GM12878 (cell line): ENCODE results near the gene ZNF331. TPM values are rescaled to one million over a fixed set of nuclear protein-coding genes. Genes with fewer than 3 reads are reported as not detected.

Experiments
- ATAC-seq: fragments of 200-7000 bp; cut with Tn5 transposase; 3 replicates; pipeline ENCODE4 v1.9.1; 2020; ENCODE audit warnings: mild to moderate bottlenecking, moderate library complexity
- BruUV-seq: library from RNA; stranded (reverse); fragments of 400-500 nt; replicated peaks from 2 replicates; lab custom pipeline; 2021; lab: Mats Ljungman, UMichigan
- CTCF ChIA-PET: fragments of 300-600 bp; sonication (Branson Sonifier 250); formaldehyde crosslinking; extraction: SDS; loops from one replicate; lab custom pipeline; 2021; ENCODE audit warnings: inconsistent platforms; lab: Yijun Ruan, JAX
- POLR2A ChIA-PET: fragments of 350-600 bp; formaldehyde crosslinking; extraction: SDS; loops from one replicate; lab custom pipeline; 2021; ENCODE audit warnings: inconsistent platforms; lab: Charles Lee
- RAD21 ChIA-PET: fragments of 300-600 bp; sonication (Branson Sonifier 250); formaldehyde crosslinking; loops from one replicate; lab custom pipeline; 2023; ENCODE audit warnings: antibody characterized with exemption; ENCODE audit not compliant: unreplicated experiment; lab: Charles Lee
- SMC1A ChIA-PET: fragments of 300-600 bp; sonication (Branson Sonifier 250); formaldehyde crosslinking; loops from one replicate; lab custom pipeline; 2023; ENCODE audit not compliant: unreplicated experiment, uncharacterized antibody; lab: Charles Lee
- DNase-seq: peaks from one replicate; pipeline ENCODE4 v3.0.0-alpha.2; 2011; ENCODE audit warnings: low read depth, low spot score
- FAIRE-seq: peaks from 3 replicates; lab custom pipeline; 2011; peaks lifted over from hg19 to GRCh38; lab: Jason Lieb, UNC
- H2AFZ ChIP-seq: 2 replicates; pipeline ENCODE4 v1.6.0; 2011; ENCODE audit warnings: low read depth, low read length, control low read depth; ENCODE audit not compliant: control insufficient read depth
- H3K27ac ChIP-seq: 2 replicates; pipeline ENCODE4 v1.5.1; 2011; ENCODE audit warnings: control low read depth; ENCODE audit not compliant: control insufficient read depth, insufficient read depth
- H3K27me3 ChIP-seq, 2 experiments: replicated peaks in 1 of 2; 2 replicates each; pipeline versions ENCODE4 v1.6.0 to v1.6.1; 2011; ENCODE audit warnings: low read length in 1 of 2; ENCODE audit not compliant: control insufficient read depth in 2 of 2, insufficient read depth in 2 of 2
- H3K36me3 ChIP-seq, 2 experiments: 2 replicates each; pipeline ENCODE4 v1.5.1; 2011; ENCODE audit warnings: low read length in 1 of 2; ENCODE audit not compliant: control insufficient read depth in 2 of 2, insufficient read depth in 2 of 2
- H3K4me1 ChIP-seq: 2 replicates; pipeline ENCODE4 v1.6.1; 2011; ENCODE audit warnings: mild to moderate bottlenecking, low read length, moderate library complexity, mixed read lengths; ENCODE audit not compliant: control insufficient read depth, insufficient read depth
- H3K4me2 ChIP-seq: 2 replicates; pipeline ENCODE4 v1.6.0; 2011; ENCODE audit warnings: control low read depth; ENCODE audit not compliant: control insufficient read depth, insufficient read depth
- H3K4me3 ChIP-seq: fragments of 200-600 bp; sonication (generic); 2 replicates; pipeline ENCODE4 v1.5.1; 2016
- H3K79me2 ChIP-seq: 2 replicates; pipeline ENCODE4 v1.6.0; 2011; ENCODE audit warnings: low read length; ENCODE audit not compliant: control insufficient read depth, insufficient read depth
- H3K9ac ChIP-seq: 2 replicates; pipeline ENCODE4 v1.8.0; 2011; ENCODE audit warnings: low read length, control low read depth, mixed read lengths; ENCODE audit not compliant: control insufficient read depth, insufficient read depth
- H3K9me3 ChIP-seq: replicated peaks from 3 replicates; pipeline ENCODE4 v1.5.1; 2011; ENCODE audit warnings: mild to moderate bottlenecking, low read length; ENCODE audit not compliant: control insufficient read depth, insufficient read depth
- H4K20me1 ChIP-seq: 2 replicates; pipeline ENCODE4 v1.6.0; 2011; ENCODE audit not compliant: control insufficient read depth, insufficient read depth
- CBFB ChIP-seq: IDR thresholded peaks from 2 replicates; pipeline ENCODE4 v1.6.1; 2016; ENCODE audit warnings: antibody characterized with exemption, low read depth
- CEBPB ChIP-seq, 2 experiments: fragments of 150-350 bp in 1 of 2; IDR thresholded peaks; 2 replicates each; pipeline ENCODE4 v1.6.1; 2012 to 2014; ENCODE audit warnings: low read depth in 2 of 2, low read length in 2 of 2, borderline replicate concordance in 1 of 2, inconsistent platforms in 1 of 2
- MXI1 ChIP-seq: fragments of 150-350 bp; IDR thresholded peaks from 2 replicates; pipeline ENCODE4 v1.6.1; 2011; ENCODE audit warnings: low read depth, mild to moderate bottlenecking, inconsistent platforms, low read length, improper control_type of control experiment
- NFXL1 ChIP-seq: fragments of 450-650 bp; IDR thresholded peaks from 2 replicates; pipeline ENCODE4 v1.6.1; 2017; ENCODE audit warnings: antibody characterized with exemption, mild to moderate bottlenecking, borderline replicate concordance
- SMARCA5 ChIP-seq: fragments of 450-650 bp; IDR thresholded peaks from 2 replicates; pipeline ENCODE4 v1.6.1; 2017; ENCODE audit warnings: mild to moderate bottlenecking
- SPI1 ChIP-seq: IDR thresholded peaks from 2 replicates; pipeline ENCODE4 v1.6.1; 2011; ENCODE audit warnings: low read depth, mild to moderate bottlenecking, low read length, moderate library complexity, borderline replicate concordance; ENCODE audit not compliant: insufficient read depth
- WRNIP1 ChIP-seq: IDR thresholded peaks from 2 replicates; pipeline ENCODE4 v1.6.1; 2011; ENCODE audit warnings: low read depth, low read length, improper control_type of control experiment, borderline replicate concordance
- WGBS: methylation state at CpG from one replicate; pipeline ENCODE4 v1.1.6; 2016; ENCODE audit warnings: low lambda C conversion rate; ENCODE audit not compliant: insufficient replicate concordance, insufficient coverage; ENCODE audit errors: missing lambda C conversion rate; 5-methylcytosine and 5-hydroxymethylcytosine counted together
- in situ Hi-C: fragments of 300-500 bp; cut with MboI; formaldehyde crosslinking; loops from 9 replicates; pipeline ENCODE4 v1.14.3; 2018; ENCODE audit warnings: mixed read lengths
- intact Hi-C: fragments of 100-400 bp; cut with micrococcal nuclease; formaldehyde crosslinking; loops from one replicate; pipeline ENCODE4 v1.14.2; 2022; ENCODE audit not compliant: unreplicated experiment
- polyA plus RNA-seq, 11 experiments: library from polyadenylated mRNA; depleted of rRNA in 4 of 11; unstranded in 6 of 11; stranded (reverse) in 5 of 11; fragments of >200 nt; fragmentation: Nextera tagmentation in 4 of 11; fragmentation: Illumina TruSeq in 1 of 11; extraction: Ambion mirVana in 4 of 11; extraction: Trizol in 1 of 11; gene quantifications; 1 replicate in 1 of 11; 2 replicates in 10 of 11; pipeline versions ENCODE4 v1.2.1 to v1.2.3, GENCODE V29; 2011 to 2016; ENCODE audit warnings: inconsistent platforms in 2 of 11, missing spikeins in 2 of 11, low read depth in 1 of 11
- total RNA-seq, 4 experiments: library from RNA; depleted of rRNA in 3 of 4; stranded (reverse); fragments of >200 nt in 3 of 4; fragmentation: Illumina TruSeq in 1 of 4; extraction: Trizol in 1 of 4; gene quantifications; 2 replicates each; pipeline versions ENCODE4 v1.2.1 to v1.2.3, GENCODE V29; 2013 to 2021
- TF ChIP-seq, protein P1 (sequence below): fragments of 450-650 bp; IDR thresholded peaks from 2 replicates; pipeline ENCODE4 v1.6.1; 2017; ENCODE audit warnings: mild to moderate bottlenecking, moderate library complexity
- TF ChIP-seq, protein P2 (sequence below): fragments of 450-650 bp; IDR thresholded peaks from 2 replicates; pipeline ENCODE4 v1.6.1; 2017; ENCODE audit warnings: mild to moderate bottlenecking
- TF ChIP-seq, protein P3 (sequence below), 3 experiments: IDR thresholded peaks in 2 of 3; conservative IDR thresholded peaks in 1 of 3; 2 replicates each; pipeline ENCODE4 v1.5.1; 2011; ENCODE audit warnings: low read depth in 3 of 3, low read length in 3 of 3, mild to moderate bottlenecking in 3 of 3, control low read depth in 2 of 3, moderate library complexity in 2 of 3, inconsistent platforms in 1 of 3, mixed read lengths in 1 of 3; ENCODE audit not compliant: control insufficient read depth in 2 of 3, insufficient read depth in 1 of 3; ENCODE audit errors: extremely low read depth in 1 of 3

Gene ZNF331
- total and polyA plus RNA-seq, 10 of the 15 experiments (the other 5 are each of a cell fraction or from before 2014, with no cell fraction given) = 2.6 to 11.5 (median 5.3) TPM

DNA sequence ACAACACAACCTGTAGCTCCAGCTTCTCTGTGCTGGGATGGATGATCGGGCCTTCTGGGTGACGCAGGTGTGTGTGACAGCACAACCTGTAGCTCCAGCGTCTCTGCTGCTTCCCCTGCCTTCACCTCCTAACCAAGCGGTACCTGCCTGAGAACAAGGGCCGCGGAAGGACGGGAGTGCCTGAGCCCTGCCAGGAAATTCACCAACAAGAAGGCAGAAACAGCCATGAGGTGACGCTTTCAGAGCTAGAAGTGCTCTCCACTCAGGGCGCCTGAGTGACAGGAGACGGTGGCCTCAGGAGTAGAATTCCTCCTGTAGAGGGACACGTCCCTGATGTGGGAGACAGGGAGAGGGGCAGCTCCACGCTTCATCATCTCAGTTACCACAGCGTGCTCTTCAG is 17.4 kb downstream of the ZNF331 start (continued):
- TF ChIP-seq, protein P1, sequence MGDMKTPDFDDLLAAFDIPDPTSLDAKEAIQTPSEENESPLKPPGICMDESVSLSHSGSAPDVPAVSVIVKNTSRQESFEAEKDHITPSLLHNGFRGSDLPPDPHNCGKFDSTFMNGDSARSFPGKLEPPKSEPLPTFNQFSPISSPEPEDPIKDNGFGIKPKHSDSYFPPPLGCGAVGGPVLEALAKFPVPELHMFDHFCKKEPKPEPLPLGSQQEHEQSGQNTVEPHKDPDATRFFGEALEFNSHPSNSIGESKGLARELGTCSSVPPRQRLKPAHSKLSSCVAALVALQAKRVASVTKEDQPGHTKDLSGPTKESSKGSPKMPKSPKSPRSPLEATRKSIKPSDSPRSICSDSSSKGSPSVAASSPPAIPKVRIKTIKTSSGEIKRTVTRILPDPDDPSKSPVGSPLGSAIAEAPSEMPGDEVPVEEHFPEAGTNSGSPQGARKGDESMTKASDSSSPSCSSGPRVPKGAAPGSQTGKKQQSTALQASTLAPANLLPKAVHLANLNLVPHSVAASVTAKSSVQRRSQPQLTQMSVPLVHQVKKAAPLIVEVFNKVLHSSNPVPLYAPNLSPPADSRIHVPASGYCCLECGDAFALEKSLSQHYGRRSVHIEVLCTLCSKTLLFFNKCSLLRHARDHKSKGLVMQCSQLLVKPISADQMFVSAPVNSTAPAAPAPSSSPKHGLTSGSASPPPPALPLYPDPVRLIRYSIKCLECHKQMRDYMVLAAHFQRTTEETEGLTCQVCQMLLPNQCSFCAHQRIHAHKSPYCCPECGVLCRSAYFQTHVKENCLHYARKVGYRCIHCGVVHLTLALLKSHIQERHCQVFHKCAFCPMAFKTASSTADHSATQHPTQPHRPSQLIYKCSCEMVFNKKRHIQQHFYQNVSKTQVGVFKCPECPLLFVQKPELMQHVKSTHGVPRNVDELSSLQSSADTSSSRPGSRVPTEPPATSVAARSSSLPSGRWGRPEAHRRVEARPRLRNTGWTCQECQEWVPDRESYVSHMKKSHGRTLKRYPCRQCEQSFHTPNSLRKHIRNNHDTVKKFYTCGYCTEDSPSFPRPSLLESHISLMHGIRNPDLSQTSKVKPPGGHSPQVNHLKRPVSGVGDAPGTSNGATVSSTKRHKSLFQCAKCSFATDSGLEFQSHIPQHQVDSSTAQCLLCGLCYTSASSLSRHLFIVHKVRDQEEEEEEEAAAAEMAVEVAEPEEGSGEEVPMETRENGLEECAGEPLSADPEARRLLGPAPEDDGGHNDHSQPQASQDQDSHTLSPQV = no peak
- TF ChIP-seq, protein P2, sequence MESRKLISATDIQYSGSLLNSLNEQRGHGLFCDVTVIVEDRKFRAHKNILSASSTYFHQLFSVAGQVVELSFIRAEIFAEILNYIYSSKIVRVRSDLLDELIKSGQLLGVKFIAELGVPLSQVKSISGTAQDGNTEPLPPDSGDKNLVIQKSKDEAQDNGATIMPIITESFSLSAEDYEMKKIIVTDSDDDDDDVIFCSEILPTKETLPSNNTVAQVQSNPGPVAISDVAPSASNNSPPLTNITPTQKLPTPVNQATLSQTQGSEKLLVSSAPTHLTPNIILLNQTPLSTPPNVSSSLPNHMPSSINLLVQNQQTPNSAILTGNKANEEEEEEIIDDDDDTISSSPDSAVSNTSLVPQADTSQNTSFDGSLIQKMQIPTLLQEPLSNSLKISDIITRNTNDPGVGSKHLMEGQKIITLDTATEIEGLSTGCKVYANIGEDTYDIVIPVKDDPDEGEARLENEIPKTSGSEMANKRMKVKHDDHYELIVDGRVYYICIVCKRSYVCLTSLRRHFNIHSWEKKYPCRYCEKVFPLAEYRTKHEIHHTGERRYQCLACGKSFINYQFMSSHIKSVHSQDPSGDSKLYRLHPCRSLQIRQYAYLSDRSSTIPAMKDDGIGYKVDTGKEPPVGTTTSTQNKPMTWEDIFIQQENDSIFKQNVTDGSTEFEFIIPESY = no peak
- TF ChIP-seq SMARCA5 = no peak

DNA sequence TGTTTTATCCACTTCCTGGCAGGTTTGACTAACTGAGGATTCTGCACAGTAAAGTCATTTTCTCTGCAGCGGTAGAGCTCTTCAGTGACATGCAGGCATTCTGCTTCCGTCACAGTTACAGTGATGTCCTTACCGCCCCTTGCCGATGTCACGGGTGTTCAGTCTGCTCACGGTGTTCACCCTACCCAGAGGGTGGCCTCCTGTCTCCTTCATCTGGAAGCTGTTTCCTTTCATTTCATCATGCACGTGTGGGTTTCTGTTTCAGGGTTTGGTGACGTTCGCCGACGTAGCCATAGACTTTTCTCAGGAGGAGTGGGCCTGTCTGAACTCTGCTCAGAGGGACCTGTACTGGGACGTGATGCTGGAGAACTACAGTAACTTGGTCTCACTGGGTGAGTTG is 33.4 kb downstream of the ZNF331 start:
- ATAC-seq (no peak), DNase-seq (no peak), FAIRE-seq (no peak)
- Histone ChIP-seq H3K4me2 (no peak overlapping the region), H3K79me2 (no peaks in the 10 kb centered on the region), H4K20me1 (no peaks in the 10 kb centered on the region), H3K4me3 (no peak overlapping the region), H3K27ac (no peak overlapping the region), H3K9ac (no peak overlapping the region), H3K4me1 (no peaks in the 10 kb centered on the region), H3K27me3 (no peaks in the 10 kb centered on the region), H3K36me3 (peaks cover 0 to 5% of the 10 kb centered on the region in 2 experiments; a peak in 2 of 4 replicates), H2AFZ (no peak overlapping the region), H3K9me3 (peaks cover 7% of the 10 kb centered on the region; the same call in 2 of the 3 replicates)
- BruUV-seq = no TSS peak
- intact Hi-C loops (no loop called here), in situ Hi-C loops (no loop called here)
- WGBS = 88% methylated on average over 12 of the region's 12 CpGs
- ChIA-PET SMC1A (no interaction called here), RAD21 (no interaction called here), POLR2A (no interaction called here), CTCF (no interaction called here)
- no peak for TF ChIP-seq NFXL1
- TF ChIP-seq MXI1 = no peak
- TF ChIP-seq CBFB = no peak
- TF ChIP-seq CEBPB (IDR thresholded peaks at IDR 0.05; ENCODE audit: borderline replicate concordance in 1 of 2, low read depth in 2 of 2, low read length in 2 of 2) = no peak
- TF ChIP-seq WRNIP1 = no peak
- no peak for TF ChIP-seq SPI1
- TF ChIP-seq, protein P3, sequence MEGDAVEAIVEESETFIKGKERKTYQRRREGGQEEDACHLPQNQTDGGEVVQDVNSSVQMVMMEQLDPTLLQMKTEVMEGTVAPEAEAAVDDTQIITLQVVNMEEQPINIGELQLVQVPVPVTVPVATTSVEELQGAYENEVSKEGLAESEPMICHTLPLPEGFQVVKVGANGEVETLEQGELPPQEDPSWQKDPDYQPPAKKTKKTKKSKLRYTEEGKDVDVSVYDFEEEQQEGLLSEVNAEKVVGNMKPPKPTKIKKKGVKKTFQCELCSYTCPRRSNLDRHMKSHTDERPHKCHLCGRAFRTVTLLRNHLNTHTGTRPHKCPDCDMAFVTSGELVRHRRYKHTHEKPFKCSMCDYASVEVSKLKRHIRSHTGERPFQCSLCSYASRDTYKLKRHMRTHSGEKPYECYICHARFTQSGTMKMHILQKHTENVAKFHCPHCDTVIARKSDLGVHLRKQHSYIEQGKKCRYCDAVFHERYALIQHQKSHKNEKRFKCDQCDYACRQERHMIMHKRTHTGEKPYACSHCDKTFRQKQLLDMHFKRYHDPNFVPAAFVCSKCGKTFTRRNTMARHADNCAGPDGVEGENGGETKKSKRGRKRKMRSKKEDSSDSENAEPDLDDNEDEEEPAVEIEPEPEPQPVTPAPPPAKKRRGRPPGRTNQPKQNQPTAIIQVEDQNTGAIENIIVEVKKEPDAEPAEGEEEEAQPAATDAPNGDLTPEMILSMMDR (IDR thresholded peaks at IDR 0.05 in 2 of 3, conservative IDR thresholded peaks at IDR 0.05 in 1 of 3; ENCODE audit: control insufficient read depth in 2 of 3, extremely low read depth in 1 of 3, insufficient read depth in 1 of 3, low read depth in 3 of 3, low read length in 3 of 3) = no peak
